HT-29 (cell line): ENCODE data around the gene CBLN3. TPM values are rescaled to one million over a fixed set of nuclear protein-coding genes. Genes with fewer than 3 reads are reported as not detected.
A peak's percentile ranks its signal among the peaks of the same experiment; 100 is the strongest.
"Not testable (repeated sequence)": the region's sequence is repeated elsewhere in the genome, so short reads cannot be mapped to it uniquely, and the experiment has no call there.

Source experiments
- DNase-seq: peaks from one replicate; pipeline ENCODE4 v3.0.0-alpha.2; 2015; ENCODE audit warnings: low spot score
- total RNA-seq: library from RNA; depleted of rRNA; stranded (reverse); fragments of >200 nt; shearing (Covaris generic); gene quantifications from 2 replicates; pipeline ENCODE4 v1.2.3, GENCODE V29; 2014

CBLN3 gene
- total RNA-seq, 1 experiment from 2014 or later, result 2.5 TPM

GRCh38 chr14:24406416-24406815, 23.1 kb downstream of the CBLN3 start:
- no peak for DNase-seq

- DNase-seq, result no peak
Observed at GRCh38 chr14:24404814-24405213, 24.7 kb downstream of the CBLN3 start.

DNA sequence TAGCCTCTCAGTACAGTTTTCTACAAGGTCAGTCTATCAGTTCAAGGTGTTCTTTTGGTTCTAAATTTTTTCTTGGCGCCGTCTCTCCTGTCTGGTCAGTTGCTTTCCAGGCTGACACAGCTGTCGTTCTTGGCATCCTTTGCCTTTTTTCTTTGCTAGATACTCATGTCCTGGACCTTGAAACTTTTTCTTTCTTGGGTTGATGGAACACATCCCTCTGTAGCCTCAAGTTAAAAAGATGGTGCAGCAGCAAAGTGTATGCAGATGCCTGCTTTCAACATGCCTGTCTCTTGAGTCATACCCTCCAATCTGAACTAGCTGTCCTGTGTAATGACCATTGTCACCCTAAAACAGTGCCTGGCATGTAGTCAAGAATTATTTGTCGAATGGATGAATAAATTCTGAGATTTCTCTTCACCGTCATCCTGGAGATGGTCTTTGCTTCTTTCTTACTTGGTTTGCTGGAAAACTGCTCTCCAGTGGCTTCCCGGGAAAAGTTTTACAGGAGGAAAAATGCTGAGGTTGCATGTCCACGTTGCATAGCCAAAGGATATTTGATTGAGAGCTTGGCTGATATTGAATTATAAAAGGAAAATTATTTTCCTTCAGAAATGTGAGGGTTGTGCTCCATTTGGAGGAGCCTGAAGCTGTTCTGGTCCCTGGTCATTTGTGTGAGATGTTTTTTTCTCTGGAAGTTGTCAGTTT, 26.0 kb downstream of the CBLN3 start:
- DNase-seq, result no peak

DNA sequence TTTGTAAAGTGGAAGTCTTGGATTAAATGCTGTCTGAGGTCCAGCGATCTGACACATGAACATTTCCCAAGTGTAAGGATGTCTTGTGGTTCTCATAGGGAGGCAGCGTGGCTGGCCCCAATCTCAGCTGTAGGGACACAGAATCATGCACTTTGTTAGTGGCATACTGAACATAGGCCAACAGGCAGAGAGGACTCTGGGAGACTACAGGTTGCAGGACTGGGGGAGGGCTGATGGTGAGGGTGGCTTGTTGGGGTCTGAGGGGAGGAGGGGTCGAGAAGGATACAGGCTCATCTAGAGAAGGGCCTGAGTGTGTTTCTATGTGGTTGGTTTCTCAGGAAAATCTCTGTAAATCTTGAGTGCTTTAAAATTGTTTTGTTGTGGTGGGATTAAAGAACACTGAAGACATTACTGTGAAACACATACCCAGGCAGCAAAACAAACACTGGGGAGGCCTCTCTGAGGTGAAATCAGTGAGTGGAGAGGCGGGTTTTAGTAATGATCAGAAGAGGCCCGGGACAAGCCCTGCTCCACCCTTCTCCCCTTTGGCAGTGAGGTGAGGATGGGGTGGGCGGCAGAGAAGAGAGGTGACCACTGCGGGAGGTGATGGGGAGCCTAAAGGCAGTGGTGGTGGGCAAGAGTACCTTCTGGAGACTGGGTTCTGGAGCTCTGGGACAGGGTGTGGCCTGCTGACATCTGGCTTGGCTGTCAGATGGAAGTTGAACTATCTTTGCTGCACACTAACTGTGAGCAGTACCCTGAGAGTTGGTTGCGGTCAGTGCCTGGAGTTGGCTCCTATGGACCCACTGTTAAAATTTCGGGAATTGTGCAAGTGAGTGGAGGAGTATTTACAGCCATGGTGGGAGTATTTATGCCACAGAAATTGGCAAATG, 27.4 kb downstream of the CBLN3 start:
- no peak for DNase-seq

- DNase-seq, result no peak
Observed at GRCh38 chr14:24399999-24400718, 29.3 kb downstream of the CBLN3 start.

DNA sequence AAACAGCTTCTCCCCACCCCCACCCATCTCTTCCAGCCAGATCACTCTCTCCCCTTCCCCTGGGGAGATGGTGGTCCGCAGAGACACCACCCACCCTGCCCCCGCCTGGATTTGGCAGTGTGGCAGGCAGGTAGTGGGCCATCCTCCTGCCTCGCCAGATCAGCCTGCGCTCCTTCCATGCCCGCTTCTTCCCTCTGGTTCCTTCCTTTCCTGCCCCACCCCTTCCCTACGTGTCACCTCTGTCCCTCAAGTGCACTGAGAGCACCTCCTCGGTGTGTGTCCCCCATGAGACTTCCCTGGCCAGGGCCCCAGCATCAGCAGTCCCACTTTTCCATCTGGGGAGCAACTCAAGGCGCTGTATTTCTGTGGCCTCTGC, 30.0 kb downstream of the CBLN3 start:
- no peak for DNase-seq

GRCh38 chr14:24398653-24399446, 30.6 kb downstream of the CBLN3 start, which contains the start of gene NYNRIN:
TSS of gene NYNRIN (plus strand) at chr14:24399003. CDS start at chr14:24399247, 244 bp downstream.
- peak; percentile 40 for DNase-seq

GRCh38 chr14:24398293-24398652, 31.2 kb downstream of the CBLN3 start:
- peak; percentile 43 for DNase-seq

- no peak for DNase-seq
Observed at GRCh38 chr14:24397639-24398292, 31.7 kb downstream of the CBLN3 start.

GRCh38 chr14:24395609-24396582, 33.6 kb downstream of the CBLN3 start:
- DNase-seq, result no peak

DNA sequence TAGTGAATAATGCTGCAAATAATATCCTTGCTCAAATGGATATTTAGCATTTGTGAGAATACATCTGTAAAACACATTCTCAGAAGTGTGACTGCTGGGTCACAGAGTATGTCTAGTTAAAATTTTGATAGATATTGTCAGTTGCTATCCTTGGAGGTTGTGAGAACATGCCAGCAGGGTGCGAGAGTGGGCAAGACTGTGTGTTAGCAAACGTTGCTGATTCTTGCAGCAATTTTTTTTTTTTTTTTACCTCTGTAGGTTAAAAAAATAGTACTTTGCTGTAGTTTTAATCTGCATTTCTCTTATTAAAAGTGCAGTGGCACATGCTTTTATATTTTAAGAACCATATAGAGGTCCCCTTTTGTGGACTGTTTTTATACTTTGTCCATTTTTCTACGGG, 35.2 kb downstream of the CBLN3 start:
- DNase-seq, result no peak

GRCh38 chr14:24392325-24393091, 37.0 kb downstream of the CBLN3 start:
- DNase-seq, result peak; percentile 79

- no peak for DNase-seq
Observed at GRCh38 chr14:24390701-24391468, 38.6 kb downstream of the CBLN3 start.

DNA sequence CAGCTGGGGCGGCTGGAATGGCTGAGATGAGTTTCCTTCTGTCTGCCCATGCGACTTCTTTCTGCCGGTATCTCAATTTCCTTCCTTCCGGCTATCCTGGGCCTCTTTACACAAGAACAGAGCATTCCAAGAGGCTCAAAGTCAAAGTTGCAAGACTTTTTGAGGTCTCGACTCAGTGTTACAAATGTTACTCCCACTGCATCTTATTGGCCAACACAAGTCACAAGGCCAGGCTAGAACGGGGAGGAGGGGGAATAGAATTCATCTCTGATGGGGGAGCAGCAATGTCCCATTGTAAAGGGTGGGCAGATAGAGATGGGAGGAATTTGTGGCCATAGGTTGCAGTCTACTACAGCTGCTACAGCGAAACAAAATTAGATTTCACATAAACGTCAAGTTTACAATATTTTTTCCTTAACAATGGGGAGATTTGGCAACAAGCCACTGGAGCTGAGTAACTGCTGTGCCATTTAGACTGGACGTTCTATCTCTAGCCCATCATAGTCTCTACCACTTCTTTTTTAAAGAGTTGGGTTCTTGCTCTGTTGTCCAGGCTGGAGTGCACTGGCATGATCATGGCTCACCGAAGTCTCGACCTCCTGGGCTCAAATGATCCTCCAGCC, 40.1 kb downstream of the CBLN3 start:
- DNase-seq, result no peak

GRCh38 chr14:24388474-24389179, 40.8 kb downstream of the CBLN3 start:
- no peak for DNase-seq

GRCh38 chr14:24387579-24387978, 41.9 kb downstream of the CBLN3 start:
- not testable (repeated sequence) for DNase-seq

GRCh38 chr14:24387009-24387345, 42.5 kb downstream of the CBLN3 start:
- no peak for DNase-seq
